Embryonic facial prominence (tissue), 1 donor: ENCODE measurements around the gene LILRB5.
"Not testable (repeated sequence)": the region's sequence is repeated elsewhere in the genome, so short reads cannot be mapped to it uniquely, and the experiment has no call there.

Source experiments
- DNase-seq: peaks from one replicate; pipeline ENCODE4 v3.0.0-alpha.2; 2016; ENCODE audit errors: extremely low spot score

Gene LILRB5

GRCh38 chr19:54216869-54217268 lies 40.2 kb downstream of the LILRB5 start:
- no peak for DNase-seq

- not testable (repeated sequence) for DNase-seq
Observed at GRCh38 chr19:54214734-54215133, 42.3 kb downstream of the LILRB5 start.

- not testable (repeated sequence) for DNase-seq
Observed at GRCh38 chr19:54214217-54214616, 42.9 kb downstream of the LILRB5 start.

GRCh38 chr19:54211235-54211634 lies 45.8 kb downstream of the LILRB5 start:
- no peak for DNase-seq

- peak; percentile 40 for DNase-seq
Observed at GRCh38 chr19:54209811-54210494, 47.1 kb downstream of the LILRB5 start.

GRCh38 chr19:54209058-54209810 lies 47.8 kb downstream of the LILRB5 start:
- DNase-seq = no peak

GRCh38 chr19:54208784-54209057 lies 48.4 kb downstream of the LILRB5 start:
- DNase-seq = no peak

- DNase-seq = no peak
Observed at GRCh38 chr19:54207983-54208783, 48.9 kb downstream of the LILRB5 start.

GRCh38 chr19:54207676-54207982 lies 49.4 kb downstream of the LILRB5 start:
- DNase-seq = no peak

GRCh38 chr19:54207193-54207592 lies 49.9 kb downstream of the LILRB5 start:
- DNase-seq = not testable (repeated sequence)

- no peak for DNase-seq
Observed at GRCh38 chr19:54206831-54207177, 50.3 kb downstream of the LILRB5 start.

- no peak for DNase-seq
Observed at GRCh38 chr19:54206030-54206830, 50.8 kb downstream of the LILRB5 start.

GRCh38 chr19:54204767-54205468 lies 52.2 kb downstream of the LILRB5 start:
- no peak for DNase-seq

GRCh38 chr19:54203151-54203611 lies 53.9 kb downstream of the LILRB5 start:
- no peak for DNase-seq

GRCh38 chr19:54201980-54202379 lies 55.1 kb downstream of the LILRB5 start:
- DNase-seq = no peak

GRCh38 chr19:54201172-54201701 lies 55.8 kb downstream of the LILRB5 start:
- no peak for DNase-seq
